ENCODE measurements around the gene FLT4.
"Not testable (repeated sequence)": the region's sequence is repeated elsewhere in the genome, so short reads cannot be mapped to it uniquely, and the experiment has no call there.

Gene FLT4

DNA sequence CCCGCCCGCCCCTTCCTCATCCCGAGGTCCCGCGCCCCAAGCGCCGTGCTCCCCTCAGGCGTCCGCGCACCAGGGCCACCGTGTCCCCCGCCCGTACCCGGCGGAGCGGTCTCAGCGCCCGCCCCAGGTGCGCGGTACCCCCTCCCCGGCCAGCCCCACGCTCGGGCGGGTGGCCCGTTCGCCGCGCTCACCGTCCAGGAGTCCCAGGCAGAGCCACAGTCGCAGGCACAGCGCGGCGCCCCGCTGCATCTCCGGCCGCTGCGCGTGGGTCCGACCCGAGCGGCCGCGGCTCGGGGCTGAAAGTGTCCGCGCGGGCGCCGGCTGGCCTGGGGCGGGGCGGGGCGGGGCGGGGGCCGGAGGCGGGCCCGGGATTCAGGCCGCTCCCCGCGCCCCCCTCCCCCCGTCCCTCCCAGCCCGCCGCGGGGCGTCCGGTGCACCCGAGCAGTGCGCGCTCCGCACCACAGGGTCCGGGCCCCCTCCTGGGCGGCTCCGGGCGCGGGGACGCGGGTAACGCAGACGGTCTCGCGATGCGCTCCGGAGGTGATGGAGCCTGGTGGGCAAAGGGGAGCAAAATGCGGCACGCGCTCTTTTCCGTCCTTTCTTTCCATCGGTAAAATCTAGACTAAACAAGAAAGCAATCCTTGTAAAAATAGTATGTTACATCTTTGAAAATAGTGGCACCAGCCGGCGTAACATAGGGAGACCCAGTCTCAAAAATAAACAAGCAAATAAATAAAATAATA lies at the start of gene FLT4:
TSS of gene FLT4 (minus strand) at position 304 of the 743 bp plus-strand sequence. CDS start at position 249, 55 bp downstream.
- no peak for DNase-seq

DNA sequence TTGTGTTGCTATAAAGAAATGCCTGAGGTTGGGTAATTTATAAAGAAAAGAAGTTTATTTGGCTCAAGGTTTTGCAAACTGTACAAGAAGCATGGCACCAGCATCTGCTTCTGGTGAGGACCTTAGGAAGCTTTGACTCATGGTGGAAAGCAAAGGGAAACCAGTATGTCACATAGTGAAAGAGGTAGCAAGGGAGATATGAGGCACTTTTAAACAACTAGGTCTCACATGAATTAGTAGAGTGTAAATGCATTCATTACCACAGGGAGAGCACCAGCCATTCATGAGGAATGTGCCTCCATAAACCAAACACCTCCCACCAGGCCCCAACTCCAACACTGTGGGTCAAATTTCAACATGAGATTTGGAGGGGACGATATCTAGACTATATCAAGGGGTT lies 49.6 kb upstream of the FLT4 start:
- no peak for DNase-seq

DNA sequence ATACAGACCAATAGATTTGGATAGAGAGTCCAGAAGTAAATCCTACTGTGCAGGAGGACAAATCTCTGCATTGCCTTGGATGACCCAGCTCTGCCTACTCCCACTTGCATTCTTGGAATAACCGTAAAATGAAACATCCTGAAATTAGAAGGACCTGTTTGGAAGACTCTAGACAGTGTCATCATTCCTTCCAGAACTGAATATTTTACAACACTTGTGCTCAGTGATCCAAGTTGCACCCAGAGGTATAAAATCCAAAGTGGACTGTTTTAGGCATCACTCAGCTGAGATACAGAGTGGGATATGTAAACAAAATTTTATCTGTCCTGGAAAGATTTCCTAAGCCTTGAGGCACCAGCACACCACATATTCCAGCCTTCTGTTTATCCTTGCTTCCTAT lies 46.7 kb upstream of the FLT4 start:
- no peak for DNase-seq

DNA sequence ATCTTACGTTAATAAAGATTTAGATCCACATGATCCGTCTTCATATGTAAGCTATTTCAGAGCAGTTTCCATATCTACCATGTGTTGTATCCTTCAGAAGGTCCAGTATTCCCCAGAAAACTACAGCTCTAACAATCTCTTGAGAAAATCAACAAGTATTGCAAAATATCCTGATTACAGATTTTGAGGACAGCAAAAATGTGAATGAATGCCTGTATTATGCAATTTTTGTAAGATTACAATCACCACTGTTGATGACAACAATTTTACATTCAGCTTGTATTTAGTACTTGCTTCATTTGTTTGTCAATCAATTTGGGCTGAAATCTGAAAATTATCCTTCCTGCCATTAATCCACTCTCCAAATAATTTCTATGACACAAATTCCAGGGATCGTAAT lies 43.0 kb upstream of the FLT4 start:
- no peak for DNase-seq

DNA sequence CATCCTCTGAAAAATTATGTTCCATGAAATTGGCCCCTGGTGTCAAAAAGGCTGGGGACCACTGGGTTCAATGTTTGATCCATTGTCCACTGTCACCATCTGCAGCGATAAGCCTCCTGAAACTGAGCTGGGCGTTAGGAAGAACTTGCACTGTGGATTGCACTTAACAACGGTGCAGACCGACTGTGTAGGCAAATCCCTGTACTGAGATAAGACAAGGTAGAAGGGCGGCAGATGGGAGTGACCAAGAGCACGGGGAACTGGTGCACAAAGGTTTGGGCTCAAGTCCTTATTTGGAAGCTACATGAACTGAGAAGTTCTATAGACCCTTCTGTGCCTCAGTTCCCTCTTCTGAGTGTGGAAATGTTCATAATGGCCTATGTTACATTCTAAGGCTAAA lies 41.6 kb upstream of the FLT4 start:
- DNase-seq = no peak

DNA sequence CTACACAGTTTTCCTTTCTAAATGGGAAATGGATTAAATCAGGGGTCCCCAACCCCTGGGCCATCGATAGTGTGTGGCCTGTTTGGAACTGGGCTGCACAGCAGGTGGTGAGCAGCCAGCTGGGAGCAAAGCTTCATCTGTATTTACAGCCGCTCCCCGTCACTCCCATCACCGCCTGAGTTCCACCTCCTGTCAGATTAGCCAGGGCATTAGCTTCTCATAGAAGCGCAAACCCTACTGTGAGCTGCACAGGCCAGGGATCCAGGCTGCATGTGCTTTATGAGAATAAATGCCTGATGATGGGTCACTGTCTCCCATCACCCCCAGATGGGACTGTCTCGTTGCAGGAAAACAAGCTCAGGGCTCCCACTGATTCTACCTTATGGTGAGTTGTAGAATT lies 41.2 kb upstream of the FLT4 start:
- no peak for DNase-seq

DNA sequence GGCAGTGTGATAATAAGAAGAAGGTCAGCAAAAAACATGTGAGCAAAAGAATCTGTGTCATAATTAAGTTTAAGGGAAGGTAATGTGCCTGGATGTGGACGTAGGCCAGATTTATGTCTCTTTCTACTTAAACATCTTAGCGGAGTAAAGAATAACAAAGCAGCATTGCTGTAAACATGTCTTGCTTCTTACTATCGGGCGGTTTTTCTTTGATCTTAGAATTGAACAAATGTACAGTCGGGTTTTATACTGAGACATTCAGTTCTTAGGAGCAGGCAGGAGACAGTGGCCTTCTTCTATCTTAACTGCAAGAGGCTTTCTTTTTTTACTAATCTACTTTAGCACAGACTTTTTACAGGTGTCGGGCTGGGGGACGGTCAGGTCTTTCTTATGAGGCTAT lies 40.4 kb upstream of the FLT4 start:
- DNase-seq = no peak

DNA sequence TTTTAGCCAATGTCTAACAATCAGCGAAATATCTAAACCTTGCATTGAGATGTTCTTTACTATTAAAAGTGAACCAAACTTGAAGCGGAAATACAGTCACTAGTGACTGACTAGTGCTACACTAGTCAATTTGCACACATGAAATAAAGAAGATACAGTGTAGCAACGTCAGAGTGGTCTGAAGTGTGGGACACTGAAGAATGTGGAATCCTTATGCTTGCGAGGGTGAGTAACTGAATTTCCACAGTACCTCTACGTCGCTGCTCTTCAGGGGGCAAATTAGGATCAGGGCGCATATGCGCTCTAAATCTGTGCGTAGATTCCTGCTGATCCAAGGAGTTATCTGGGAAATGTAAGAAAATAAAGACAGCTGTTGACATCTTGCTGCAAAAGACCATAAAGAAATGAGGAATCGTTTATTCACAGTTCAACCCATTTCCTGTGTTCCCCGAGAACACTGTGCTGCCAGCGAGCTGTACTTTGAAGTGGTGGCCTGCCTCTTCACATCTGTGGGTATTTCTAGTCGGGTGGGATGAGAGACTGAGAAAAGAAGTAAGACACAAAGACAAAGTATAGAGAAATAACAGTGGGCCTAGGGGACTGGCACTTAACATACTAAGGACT lies 39.8 kb upstream of the FLT4 start:
- DNase-seq = peak; percentile 30

DNA sequence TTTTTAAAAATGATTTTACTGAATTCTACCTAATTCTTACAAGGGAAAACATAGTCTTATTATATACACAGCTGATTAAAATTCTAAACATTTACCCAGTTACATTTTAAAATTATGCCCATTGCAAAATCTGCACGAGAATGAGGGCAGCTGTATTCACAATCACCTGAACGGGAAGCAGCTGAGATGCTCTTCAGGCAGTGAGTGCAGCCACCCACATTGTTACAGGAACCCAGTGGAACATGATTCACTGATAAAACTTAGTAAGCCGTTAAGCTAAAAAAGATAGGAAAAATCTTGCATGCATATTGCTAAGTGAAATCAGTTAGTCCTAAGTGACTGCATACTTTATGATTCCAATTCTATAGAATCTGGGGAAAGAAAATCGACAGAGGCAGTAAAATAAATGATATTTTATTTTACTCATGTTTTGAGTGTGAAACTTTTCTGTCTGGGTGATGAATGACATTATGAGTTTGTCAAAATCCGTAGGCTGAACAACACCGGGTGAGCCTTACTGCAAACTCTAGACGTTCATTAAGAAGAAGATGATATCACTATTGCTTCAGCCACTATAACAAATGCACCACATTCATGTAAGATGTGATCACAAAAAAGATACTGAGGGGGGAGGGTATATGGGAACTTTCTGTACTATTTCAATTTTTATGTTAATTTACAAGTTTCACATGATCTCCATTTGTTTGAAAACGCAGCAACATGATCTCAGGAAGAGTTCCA lies 39.1 kb upstream of the FLT4 start:
- DNase-seq = no peak

DNA sequence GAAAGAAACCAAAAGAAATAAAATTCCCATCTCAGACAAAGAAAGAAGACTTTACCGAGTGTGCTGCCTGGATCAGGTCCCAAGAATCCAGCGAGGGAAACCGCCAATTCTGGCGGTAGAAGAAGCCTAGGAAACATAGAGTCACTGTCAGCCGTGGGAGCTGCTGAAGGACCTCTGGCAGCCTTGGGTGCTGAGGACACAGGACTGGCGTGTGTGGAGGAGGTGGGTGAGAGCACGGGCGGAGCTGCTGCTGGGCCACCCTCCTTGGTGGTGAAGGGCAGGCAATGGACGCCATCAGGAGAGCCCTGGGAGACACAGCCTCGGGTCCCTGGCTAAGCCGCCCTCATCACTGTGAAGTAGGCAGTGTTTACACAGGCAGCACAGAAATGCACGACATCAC lies 37.4 kb upstream of the FLT4 start:
- not testable (repeated sequence) for DNase-seq

DNA sequence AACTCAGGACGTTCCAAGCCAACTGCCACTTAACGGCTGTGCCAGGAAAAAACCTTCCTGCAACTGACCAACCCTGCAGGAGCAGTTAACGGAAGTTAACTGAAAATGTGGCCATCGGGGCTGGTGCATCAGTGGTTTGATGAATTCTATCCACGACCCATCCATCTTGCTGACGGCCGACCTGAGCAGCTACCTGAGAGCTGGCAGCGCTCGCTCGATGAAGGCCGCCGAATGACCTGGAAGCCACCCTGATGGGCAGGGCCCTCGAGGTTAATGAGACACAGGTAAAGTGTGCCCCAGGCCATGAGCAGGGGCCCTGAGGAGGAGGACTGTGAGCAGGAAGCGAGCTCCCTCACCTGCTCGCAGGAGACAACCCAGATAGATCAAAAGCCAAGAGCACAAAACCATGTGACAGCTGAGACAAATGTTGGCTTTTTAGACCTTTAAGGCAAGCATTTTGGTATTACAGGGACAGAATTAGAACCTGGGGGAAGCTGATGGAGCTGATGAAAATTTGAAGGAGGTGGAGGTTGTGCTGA lies 35.3 kb upstream of the FLT4 start:
- DNase-seq = no peak

DNA sequence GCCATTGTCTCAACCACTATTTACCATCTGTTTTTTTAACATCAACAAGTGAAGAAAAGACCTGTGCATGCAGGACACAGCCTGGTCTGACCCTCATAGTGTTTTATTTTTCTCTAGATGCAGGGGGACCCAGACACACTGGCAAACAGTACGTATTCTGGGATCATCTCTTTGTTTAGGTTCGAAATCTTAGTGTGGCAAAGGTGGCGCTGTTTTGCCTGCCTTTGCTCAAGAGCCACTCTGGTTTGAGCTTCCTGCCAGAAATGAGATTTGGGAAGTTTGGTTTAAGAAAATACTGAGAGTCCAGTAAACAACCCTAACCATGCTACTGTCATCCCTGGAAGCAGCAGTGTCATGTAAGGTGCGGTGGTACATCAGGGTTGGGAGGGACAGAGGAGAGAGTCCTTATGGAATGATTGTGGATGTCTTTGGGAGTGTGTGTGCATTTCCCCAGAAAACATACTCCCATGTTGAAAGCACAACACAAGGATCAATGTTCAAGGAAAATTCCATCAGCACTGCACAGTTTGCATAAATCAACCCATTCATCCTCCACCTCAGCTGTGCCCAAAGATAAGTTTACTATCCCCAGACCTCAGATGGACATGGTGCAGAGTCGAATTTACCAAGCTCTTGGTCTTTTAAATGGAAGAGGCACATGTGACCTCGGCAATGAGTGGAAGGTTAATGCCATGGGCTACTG lies 34.0 kb upstream of the FLT4 start:
- DNase-seq = no peak

DNA sequence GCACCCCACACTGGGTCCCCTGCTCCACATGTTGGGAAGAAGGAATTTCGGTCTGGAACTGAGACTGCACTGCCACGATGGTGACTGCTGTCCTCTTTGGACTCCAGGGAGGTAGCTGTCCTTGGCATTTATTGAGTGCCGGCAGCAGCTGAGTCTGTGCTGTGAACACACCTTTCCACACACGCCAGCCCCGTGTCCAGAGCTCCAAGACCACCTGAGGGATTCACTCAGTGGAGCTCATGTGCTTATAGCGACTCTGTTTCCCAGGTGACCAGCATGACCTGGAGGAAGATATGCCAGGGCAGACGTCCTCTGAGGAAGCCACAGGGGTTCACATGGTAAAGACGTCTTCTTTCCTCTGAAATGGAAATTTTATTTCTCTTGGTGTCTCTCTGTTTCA lies 33.2 kb upstream of the FLT4 start:
- DNase-seq = no peak

DNA sequence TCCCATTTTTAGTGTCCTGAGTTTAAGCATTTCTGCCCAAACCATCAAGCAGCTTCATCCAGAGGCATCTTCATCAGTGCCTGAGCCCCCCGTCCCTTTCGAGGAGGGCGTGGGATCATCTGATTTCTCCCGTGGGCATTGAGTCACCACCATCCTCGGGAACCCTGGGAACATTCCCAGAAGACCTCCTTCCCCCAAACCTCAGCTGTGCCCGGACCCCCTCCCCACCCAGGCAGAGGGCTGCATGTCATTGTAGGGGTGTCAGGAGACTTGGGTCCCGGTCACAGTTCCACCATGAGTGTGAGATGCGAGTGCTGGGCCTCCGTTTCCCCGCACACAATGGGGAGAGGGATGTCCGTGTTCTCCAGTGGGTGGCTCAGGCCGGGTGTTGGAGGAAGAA lies 32.6 kb upstream of the FLT4 start:
- not testable (repeated sequence) for DNase-seq

DNA sequence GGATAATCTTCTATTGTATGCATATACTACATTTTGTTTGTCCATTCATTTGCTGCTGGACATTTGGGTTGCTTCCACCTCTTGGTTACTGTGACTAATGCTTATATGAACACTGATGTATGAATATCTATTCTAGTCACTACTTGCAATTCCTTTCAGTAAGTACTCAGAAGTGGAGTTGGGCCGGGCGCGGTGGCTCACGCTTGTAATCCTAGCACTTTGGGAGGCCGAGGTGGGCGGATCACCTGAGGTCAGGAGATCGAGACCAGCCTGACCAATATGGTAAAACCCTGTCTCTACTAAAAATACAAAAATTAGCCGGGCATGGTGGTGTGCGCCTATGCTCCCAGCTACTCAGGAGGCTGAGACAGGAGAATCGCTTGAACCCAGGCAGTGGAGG lies 28.9 kb upstream of the FLT4 start:
- DNase-seq = not testable (repeated sequence)

DNA sequence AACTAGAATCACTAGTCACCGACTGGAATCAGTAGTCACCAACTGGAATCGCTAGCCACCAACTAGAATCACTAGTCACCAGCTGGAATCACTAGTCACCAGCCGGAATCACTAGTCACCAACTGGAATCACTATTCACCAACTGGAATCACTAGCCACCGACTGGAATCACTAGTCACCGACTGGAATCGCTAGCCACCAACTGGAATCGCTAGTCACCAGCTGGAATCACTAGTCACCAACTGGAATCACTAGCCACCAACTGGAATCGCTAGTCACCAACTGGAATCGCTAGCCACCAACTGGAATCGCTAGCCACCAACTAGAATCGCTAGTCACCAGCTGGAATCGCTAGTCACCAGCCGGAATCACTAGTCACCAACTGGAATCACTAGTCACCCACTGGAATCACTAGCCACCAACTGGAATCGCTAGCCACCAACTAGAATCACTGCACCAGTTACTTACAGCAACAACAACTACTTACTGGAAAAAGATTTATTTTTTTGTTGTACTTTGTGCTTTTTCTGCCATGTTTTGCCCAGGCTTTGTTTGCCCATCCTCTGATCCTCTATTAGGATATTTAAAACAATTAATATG lies 25.7 kb upstream of the FLT4 start:
- no peak for DNase-seq

DNA sequence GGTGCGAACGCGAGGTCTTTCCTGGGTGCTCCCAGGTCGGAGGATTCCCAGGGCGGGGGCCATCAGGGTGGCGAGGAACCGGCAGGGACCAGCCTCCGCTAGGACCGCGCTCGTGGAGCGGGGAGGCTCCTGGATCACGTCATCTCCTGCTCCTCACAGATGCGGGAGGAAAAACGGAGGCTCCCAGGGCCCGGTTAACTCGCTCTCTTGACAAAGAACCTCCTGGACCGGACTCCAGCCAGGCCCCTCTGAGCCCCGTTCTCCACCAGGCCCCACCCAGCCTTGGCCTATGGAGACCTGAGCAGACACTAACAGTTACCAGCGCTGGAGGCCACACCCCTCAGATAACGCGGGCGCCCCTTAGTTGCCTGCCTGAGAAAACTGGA lies 24.7 kb upstream of the FLT4 start:
- not testable (repeated sequence) for DNase-seq

DNA sequence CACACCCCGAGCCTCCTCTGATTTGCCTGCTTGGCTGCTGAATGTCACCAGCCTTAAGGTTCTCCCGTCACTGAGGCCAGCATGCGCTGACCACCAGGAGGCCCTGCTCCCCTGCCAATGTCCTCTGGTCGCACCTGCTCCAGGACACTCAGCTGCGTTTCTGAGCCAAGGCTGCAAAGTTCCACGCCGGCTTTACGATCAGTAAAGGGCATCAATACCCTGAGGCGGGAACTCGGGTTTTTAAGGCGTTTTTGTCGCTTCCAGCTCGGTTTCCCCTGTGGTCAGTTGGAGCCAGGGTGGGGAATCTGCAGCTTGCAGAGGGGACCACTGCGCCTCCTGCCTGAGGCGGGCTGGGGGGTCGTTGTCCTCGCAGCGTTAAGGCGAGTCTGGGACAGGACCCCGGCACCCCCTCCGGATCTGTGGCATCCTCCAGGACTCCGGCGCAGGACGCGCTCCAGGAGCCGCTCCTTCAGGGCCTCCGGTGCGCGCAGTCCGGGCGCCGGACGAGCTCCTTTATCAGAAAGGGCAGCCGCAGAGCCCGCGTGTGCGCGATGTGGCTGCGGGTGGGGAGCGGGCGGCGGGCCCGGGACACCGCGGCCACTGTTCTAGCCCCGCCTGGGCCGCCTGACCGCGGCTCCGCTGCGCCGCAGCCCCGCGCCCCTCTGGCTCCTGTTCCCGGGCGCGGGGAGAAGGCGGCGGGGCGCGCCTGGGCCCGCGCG lies 24.1 kb upstream of the FLT4 start:
- DNase-seq = no peak

DNA sequence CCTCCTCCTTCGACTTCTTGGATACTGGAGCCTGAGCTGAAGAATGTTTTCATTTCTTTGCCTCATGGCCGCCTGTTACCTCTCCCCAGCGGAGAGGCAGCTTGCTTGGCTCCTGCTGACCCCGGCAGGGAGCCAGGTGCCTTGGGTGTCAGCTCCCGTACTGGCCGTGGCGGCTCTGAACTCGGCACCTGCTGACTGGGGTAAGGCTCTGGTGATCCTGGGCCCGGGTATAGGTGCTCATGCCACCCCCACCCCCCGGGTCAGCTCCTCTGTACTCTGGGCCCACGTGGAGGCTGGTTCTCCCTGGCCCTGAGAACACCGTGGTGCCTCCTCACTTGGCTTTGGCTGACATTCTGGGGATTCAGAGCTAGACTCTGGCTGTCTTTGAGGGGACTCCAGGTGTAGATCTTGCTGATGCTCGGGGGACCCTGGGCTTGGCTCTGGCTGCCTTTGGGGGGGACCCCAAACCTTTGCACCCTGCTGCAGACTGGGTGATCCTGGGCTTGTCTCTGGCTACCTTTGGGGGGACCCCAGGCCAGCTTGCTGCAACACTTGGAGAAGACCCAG lies 22.6 kb upstream of the FLT4 start:
- not testable (repeated sequence) for DNase-seq

DNA sequence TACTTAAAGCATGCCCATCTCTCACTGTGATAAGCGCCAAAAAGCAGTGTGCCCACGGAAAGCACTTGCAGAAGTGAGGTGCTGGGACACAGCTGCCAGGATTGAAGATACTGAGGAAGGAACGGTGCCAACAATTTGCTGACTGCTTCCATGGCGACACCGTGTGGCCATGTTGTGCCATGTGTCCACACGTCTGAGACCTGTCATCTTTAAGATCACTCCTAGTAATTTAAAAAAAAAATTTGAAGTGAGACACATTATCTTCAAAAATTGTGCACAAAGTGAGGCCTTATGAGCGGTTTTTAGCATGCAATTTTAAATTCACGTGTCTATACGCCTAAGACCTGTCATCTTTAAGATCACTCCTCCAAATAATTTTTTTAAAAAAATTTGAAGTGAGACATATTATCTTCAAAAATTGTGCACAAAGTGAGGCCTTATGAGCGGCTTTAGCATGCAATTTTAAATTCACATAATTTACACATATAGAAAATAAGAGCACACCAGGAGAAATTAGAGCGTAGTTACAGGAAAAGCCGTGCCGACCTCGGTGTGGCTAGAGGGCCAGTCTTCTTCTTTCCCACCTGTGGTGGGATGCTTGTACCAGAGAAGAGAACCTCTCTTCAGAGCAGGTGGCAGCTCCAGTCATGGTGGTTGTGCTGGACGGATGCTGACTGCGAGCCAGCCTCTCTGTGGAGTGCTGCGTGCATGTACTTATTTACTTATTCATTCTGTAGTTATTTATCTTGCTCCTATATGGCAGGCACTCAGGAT lies 21.4 kb upstream of the FLT4 start:
- peak; percentile 37 for DNase-seq

DNA sequence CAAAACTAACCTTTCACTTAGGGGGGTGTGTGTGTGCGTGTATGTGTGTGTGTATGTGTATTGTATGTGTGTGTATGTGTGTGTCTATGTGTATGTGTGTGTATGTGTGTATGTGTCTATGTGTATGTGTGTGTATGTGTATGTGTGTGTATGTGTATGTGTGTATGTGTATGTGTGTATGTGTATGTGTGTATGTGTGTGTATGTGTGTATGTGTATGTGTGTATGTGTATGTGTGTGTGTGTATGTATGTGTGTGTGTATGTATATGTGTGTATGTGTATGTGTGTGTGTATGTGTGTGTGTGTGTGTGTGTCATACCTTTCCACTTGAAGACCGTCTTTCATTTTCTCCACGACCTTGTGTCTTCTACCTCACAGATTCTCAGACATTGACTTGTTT lies 20.8 kb upstream of the FLT4 start:
- no peak for DNase-seq
